HG03039 (cell line): ENCODE results near the gene TOP1.

ENCODE experiments used
- ATAC-seq: cut with Tn5 transposase; IDR thresholded peaks from one replicate; pipeline ENCODE4 v1.9.1; 2021; ENCODE audit warnings: mild to moderate bottlenecking, moderate library complexity; ENCODE audit not compliant: unreplicated experiment

Gene TOP1

GRCh38 chr20:41142919-41143318, 114.3 kb downstream of the TOP1 start:
- no peak for ATAC-seq

- ATAC-seq: no peak
Measured at GRCh38 chr20:41143354-41143753, 114.7 kb downstream of the TOP1 start.

GRCh38 chr20:41145317-41145716, 116.7 kb downstream of the TOP1 start:
- ATAC-seq: no peak

GRCh38 chr20:41145821-41146620, 117.4 kb downstream of the TOP1 start:
- ATAC-seq: no peak

GRCh38 chr20:41147767-41148191, 119.2 kb downstream of the TOP1 start:
- no peak for ATAC-seq

GRCh38 chr20:41148942-41149341, 120.3 kb downstream of the TOP1 start:
- ATAC-seq: no peak

GRCh38 chr20:41150664-41151063, 122.0 kb downstream of the TOP1 start:
- ATAC-seq: no peak

- no peak for ATAC-seq
Measured at GRCh38 chr20:41151134-41151869, 122.7 kb downstream of the TOP1 start.

- no peak for ATAC-seq
Measured at GRCh38 chr20:41152108-41152757, 123.6 kb downstream of the TOP1 start.

- ATAC-seq: no peak
Measured at GRCh38 chr20:41154436-41155176, 126.0 kb downstream of the TOP1 start.

GRCh38 chr20:41155261-41155660, 126.6 kb downstream of the TOP1 start:
- no peak for ATAC-seq

GRCh38 chr20:41158082-41158625, 129.5 kb downstream of the TOP1 start:
- no peak for ATAC-seq

GRCh38 chr20:41159547-41159946, 130.9 kb downstream of the TOP1 start:
- no peak for ATAC-seq

- no peak for ATAC-seq
Measured at GRCh38 chr20:41160686-41161085, 132.1 kb downstream of the TOP1 start.

GRCh38 chr20:41161886-41162285, 133.3 kb downstream of the TOP1 start:
- no peak for ATAC-seq

GRCh38 chr20:41162396-41162795, 133.8 kb downstream of the TOP1 start:
- no peak for ATAC-seq

GRCh38 chr20:41163821-41164220, 135.2 kb downstream of the TOP1 start:
- ATAC-seq: no peak

GRCh38 chr20:41165001-41165882, 136.6 kb downstream of the TOP1 start:
- no peak for ATAC-seq

GRCh38 chr20:41166201-41167117, 137.8 kb downstream of the TOP1 start:
- ATAC-seq: no peak
